GM12864 (cell line): Measurements from ENCODE around the gene GPS2.

Experiments used
- DNase-seq: peaks from one replicate; pipeline ENCODE4 v3.0.0-alpha.2; 2011; ENCODE audit warnings: low read depth
- H3K4me3 ChIP-seq: 2 replicates; pipeline ENCODE4 v1.5.1; 2011; ENCODE audit warnings: mild to moderate bottlenecking, low read depth, low read length, control low read depth
- TF ChIP-seq, protein P1 (sequence below): IDR thresholded peaks from 2 replicates; pipeline ENCODE4 v1.5.1; 2011; ENCODE audit warnings: low read depth, mild to moderate bottlenecking, moderate library complexity, low read length, control low read depth, inconsistent platforms; ENCODE audit errors: missing control alignments

The GPS2 gene

DNA sequence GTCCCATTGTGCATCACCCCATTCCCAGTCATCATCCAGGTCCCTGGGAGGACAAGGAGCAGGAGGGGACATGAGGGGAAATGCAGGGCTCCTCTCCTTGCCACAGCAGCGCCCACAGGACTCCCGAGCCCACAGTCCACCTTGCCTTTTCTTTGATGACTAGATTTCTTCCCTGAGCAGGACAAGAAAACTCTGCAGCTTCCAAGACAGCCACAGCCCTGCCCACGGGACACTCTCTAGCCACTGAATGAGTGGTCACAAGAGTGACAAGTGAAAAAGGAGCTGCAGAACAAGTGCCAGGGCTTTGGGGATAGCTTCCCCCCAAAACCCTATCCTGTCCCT is 9.2 kb upstream of the GPS2 start:
- TF ChIP-seq, protein P1, sequence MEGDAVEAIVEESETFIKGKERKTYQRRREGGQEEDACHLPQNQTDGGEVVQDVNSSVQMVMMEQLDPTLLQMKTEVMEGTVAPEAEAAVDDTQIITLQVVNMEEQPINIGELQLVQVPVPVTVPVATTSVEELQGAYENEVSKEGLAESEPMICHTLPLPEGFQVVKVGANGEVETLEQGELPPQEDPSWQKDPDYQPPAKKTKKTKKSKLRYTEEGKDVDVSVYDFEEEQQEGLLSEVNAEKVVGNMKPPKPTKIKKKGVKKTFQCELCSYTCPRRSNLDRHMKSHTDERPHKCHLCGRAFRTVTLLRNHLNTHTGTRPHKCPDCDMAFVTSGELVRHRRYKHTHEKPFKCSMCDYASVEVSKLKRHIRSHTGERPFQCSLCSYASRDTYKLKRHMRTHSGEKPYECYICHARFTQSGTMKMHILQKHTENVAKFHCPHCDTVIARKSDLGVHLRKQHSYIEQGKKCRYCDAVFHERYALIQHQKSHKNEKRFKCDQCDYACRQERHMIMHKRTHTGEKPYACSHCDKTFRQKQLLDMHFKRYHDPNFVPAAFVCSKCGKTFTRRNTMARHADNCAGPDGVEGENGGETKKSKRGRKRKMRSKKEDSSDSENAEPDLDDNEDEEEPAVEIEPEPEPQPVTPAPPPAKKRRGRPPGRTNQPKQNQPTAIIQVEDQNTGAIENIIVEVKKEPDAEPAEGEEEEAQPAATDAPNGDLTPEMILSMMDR, result no peak
- no peak for DNase-seq
- H3K4me3 ChIP-seq, result no peak overlapping the region

DNA sequence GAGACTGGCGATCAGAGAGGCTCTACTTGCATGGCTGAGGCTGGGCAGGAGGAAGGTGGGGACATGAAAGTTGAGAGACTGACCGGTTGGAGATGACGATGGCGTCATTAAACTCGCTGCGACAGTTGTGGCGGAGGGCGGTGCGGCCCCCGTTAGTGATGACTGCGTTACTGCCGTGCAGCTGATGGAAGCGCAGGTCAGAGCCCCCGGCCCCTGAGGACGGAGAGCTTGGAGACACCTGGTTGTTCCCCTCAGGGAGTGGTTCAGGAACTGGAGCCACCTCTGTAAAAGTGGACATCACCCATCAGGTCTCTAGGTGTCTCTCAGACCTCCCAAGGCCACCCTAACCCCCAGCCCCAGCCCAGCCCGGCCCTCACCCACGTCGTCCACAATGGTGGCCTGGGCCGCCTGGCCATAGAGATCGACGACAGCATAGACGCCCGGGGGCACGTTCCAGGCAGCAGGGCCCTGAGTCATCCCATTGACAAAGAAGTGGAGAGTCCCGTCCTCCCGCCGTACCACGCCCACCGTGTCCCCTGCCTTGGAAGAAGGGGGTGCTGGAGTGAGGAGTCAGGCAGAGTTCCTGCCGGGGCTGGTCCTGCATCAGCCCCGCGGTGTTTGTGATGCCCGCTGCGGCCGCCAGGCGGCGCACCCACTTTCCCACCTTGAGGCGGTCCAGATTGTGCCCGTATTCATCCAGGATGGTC is 8.7 kb upstream of the GPS2 start:
- TF ChIP-seq, protein P1, result peak; percentile 99

DNA sequence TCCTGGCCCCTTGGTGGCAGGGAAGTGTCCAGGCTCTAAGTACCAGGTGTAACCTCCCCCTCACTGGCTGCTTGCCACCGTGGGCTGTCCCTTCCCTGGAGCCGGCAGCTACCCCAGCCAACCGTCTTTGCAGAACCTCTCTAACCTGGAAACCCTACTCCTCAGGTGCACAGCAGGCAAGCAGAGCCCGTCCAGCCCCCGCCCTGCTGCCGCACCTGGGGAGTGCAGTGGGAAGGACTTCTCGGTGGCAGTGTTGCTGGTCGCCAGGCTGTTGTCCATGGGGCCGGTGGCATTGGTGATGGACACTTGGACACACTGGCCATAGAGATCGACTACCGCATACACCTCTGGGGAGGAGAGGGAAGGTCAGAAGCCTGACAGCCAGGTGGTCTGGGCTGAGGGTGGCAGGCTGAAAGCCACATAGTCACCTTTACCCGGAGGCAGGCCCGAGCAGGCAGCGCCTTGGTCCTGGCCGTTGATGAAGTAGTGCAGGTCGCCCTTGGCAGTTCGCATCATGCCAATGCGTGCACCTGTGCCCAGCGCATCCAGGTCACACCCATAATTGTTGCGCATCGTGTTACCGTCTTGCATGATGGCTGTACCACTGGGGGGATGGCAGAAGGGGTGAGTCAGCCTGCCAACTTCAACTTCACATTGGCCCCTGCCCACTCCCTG is 7.5 kb upstream of the GPS2 start:
- TF ChIP-seq, protein P1, result no peak
- DNase-seq, result no peak
- H3K4me3 ChIP-seq, result no peak overlapping the region

More for the DNA sequence above, 8.7 kb upstream of the GPS2 start:
- DNase-seq, result no peak
- no peak overlapping the region for H3K4me3 ChIP-seq

DNA sequence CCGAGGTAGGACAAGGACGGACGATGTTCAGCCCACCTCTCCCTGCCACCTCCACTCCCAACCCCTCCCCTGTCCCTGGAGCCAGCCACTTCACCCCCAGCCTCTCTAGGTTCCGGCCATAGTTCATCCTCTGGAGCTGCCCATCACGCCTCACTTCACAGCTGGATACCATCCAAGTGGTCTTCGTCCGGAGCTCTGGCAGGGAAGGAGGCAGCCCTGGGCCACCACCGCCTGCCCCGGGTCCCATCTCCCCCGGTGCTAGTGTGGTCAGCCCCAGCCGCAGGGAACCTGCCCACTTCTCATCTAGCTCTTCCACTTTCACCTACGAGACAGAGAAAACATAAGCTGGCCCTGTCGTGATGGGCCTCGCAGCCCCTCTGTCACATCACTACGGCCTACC is 6.3 kb upstream of the GPS2 start:
- TF ChIP-seq, protein P1, result no peak
- no peak overlapping the region for H3K4me3 ChIP-seq

DNA sequence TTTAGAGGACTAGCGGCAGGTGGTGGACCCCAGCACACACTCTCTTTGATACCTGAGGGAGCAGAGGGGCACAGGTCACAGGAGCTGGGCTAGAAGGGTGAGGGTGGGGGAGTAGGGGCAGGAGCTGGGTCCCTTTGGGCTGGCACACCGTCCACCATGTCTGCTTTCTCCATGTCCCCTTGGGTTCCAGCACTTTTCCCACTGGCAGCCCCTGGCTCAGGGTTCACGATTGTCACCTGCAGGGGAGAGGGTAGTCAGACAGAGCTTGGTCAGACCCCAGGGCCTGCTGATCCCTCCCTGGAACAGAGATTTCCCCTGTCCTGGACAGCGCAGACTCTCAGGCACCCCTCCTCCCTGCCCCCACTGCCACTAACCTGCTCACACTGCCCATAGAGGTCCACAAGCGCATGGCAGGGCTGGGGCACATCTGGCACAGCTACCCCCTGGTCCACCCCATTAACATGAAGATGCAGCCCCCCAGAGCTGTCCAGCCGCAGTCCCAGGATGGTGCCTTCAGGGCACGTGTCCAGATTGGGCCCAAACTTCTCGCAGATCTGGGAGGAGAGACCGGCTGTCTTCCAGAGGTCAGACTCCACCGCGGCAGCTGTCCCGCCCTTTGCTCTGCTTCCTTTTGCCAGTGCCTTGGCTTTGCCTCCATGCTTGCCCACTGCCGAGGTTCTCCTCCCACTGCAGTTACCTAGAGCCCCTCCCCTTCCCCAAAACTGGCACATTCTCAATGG is 3.1 kb upstream of the GPS2 start:
- TF ChIP-seq, protein P1, result no peak
- no peak for DNase-seq

More for the DNA sequence above, 6.3 kb upstream of the GPS2 start:
- DNase-seq, result no peak

DNA sequence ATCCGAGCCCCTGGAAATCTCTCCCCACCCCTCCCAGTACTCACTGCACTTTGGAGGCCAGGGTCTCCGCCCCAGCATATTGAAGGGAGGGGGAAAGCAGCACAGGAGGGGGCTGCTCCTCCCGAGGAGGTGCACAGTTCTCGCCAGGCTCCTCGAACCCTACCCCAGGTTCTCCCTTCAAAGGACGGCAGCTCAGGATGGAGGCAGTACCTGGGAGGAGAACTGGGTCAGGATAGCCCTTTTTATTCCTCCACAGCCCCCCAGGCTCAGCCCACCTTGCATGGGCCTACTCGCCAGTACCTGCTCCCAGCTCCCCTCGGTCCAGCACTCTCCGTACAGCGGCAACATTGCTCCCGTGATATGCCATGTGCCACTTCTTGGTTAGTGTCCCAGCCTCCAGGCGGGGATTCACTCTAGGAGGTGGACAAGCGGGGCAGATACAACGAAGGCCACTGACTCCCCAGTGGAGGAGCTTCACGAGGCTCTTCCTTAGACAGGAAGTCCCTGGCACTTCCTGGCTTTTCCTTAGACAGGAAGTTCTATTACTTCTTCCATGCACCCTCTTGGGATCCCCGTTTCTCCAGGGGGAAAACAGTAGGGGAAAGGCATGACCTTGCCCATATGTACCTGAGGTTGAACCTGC is 2.1 kb upstream of the GPS2 start:
- TF ChIP-seq, protein P1, result no peak
- DNase-seq, result no peak
- H3K4me3 ChIP-seq, result no peak overlapping the region

More for the DNA sequence above, 3.1 kb upstream of the GPS2 start:
- H3K4me3 ChIP-seq, result no peak overlapping the region
